Nucleus accumbens (tissue), 56 donors: ENCODE results near the gene HIPK4.

Source experiments
- DNase-seq, 56 donors: peaks; one replicate each; lab custom pipeline; 2025; lab: John Stamatoyannopoulos, UW

HIPK4 gene

GRCh38 chr19:40369797-40370196 lies 20.2 kb downstream of the HIPK4 start:
- no peak for DNase-seq

GRCh38 chr19:40367577-40368434 lies 22.2 kb downstream of the HIPK4 start:
- no peak for DNase-seq

- peak in 37 of 56 donors; percentile 11 to 82 (median 43) for DNase-seq
Observed at GRCh38 chr19:40366697-40367561, 23.1 kb downstream of the HIPK4 start.

GRCh38 chr19:40365613-40366401 lies 24.2 kb downstream of the HIPK4 start:
- peak in 53 of 56 donors; percentile 2 to 88 (median 57) for DNase-seq

GRCh38 chr19:40365010-40365409 lies 25.0 kb downstream of the HIPK4 start:
- no peak for DNase-seq

- DNase-seq: no peak
Observed at GRCh38 chr19:40363069-40363468, 26.9 kb downstream of the HIPK4 start.

GRCh38 chr19:40362160-40362559 lies 27.8 kb downstream of the HIPK4 start:
- no peak for DNase-seq

GRCh38 chr19:40360708-40361241 lies 29.2 kb downstream of the HIPK4 start:
- no peak for DNase-seq

GRCh38 chr19:40360020-40360707 lies 29.8 kb downstream of the HIPK4 start:
- DNase-seq: no peak

- DNase-seq: peak in 4 of 56 donors; percentile 5 to 36 (median 13)
Observed at GRCh38 chr19:40358773-40359172, 31.2 kb downstream of the HIPK4 start.

GRCh38 chr19:40357640-40358039 lies 32.3 kb downstream of the HIPK4 start:
- DNase-seq: no peak

GRCh38 chr19:40356681-40357595 lies 33.0 kb downstream of the HIPK4 start:
- no peak for DNase-seq

GRCh38 chr19:40355975-40356680 lies 33.9 kb downstream of the HIPK4 start:
- no peak for DNase-seq

GRCh38 chr19:40348961-40349507 lies 40.9 kb downstream of the HIPK4 start:
- DNase-seq: peak in 10 of 56 donors; percentile 0 to 27 (median 15)

GRCh38 chr19:40348125-40348913 lies 41.7 kb downstream of the HIPK4 start, which contains the start of the genes C19orf47 and PLD3:
C19orf47 (minus strand) TSS chr19:40348397; CDS start chr19:40341857, 6,540 bp downstream.
PLD3 (plus strand) TSS chr19:40348695; CDS start chr19:40366484, 17,789 bp downstream.
- peak; percentile 91 to 100 (median 99) for DNase-seq

- no peak for DNase-seq
Observed at GRCh38 chr19:40344422-40344821, 45.6 kb downstream of the HIPK4 start.
